HG03103 (cell line): ENCODE measurements around the gene OR10H4.
"Not testable (repeated sequence)": the region's sequence is repeated elsewhere in the genome, so short reads cannot be mapped to it uniquely, and the experiment has no call there.

Experiments
- ATAC-seq: cut with Tn5 transposase; IDR thresholded peaks from one replicate; pipeline ENCODE4 v1.9.1; 2021; ENCODE audit warnings: low read depth; ENCODE audit not compliant: unreplicated experiment

Gene OR10H4

GRCh38 chr19:15936950-15937349 is 11.9 kb upstream of the OR10H4 start:
- ATAC-seq = no peak

- ATAC-seq = no peak
These were observed 11.0 kb upstream of the OR10H4 start for GRCh38 chr19:15937771-15938170.

GRCh38 chr19:15944401-15944800 is 4.4 kb upstream of the OR10H4 start:
- ATAC-seq = no peak

GRCh38 chr19:15945301-15945700 is 3.5 kb upstream of the OR10H4 start:
- ATAC-seq = no peak

- no peak for ATAC-seq
These were observed 6.0 kb downstream of the OR10H4 start for GRCh38 chr19:15954820-15955219.

GRCh38 chr19:15962319-15962718 is 13.5 kb downstream of the OR10H4 start:
- ATAC-seq = no peak

GRCh38 chr19:15964231-15964630 is 15.4 kb downstream of the OR10H4 start:
- no peak for ATAC-seq

GRCh38 chr19:15971224-15971780 is 22.5 kb downstream of the OR10H4 start:
- no peak for ATAC-seq

- ATAC-seq = not testable (repeated sequence)
These were observed 23.2 kb downstream of the OR10H4 start for GRCh38 chr19:15972043-15972442.

- no peak for ATAC-seq
These were observed 26.0 kb downstream of the OR10H4 start for GRCh38 chr19:15974856-15975255.

- ATAC-seq = no peak
These were observed 28.3 kb downstream of the OR10H4 start for GRCh38 chr19:15976836-15977689.

GRCh38 chr19:15977690-15978089 is 28.9 kb downstream of the OR10H4 start:
- ATAC-seq = no peak

- ATAC-seq = no peak
These were observed 30.5 kb downstream of the OR10H4 start for GRCh38 chr19:15979293-15979692.

- ATAC-seq = not testable (repeated sequence)
These were observed 37.0 kb downstream of the OR10H4 start for GRCh38 chr19:15985831-15986230.

- no peak for ATAC-seq
These were observed 37.9 kb downstream of the OR10H4 start for GRCh38 chr19:15986701-15987100.

- ATAC-seq = no peak
These were observed 41.1 kb downstream of the OR10H4 start for GRCh38 chr19:15989889-15990288.

- ATAC-seq = no peak
These were observed 42.8 kb downstream of the OR10H4 start for GRCh38 chr19:15991602-15992001.

- no peak for ATAC-seq
These were observed 43.2 kb downstream of the OR10H4 start for GRCh38 chr19:15992014-15992413.

- ATAC-seq = no peak
These were observed 46.7 kb downstream of the OR10H4 start for GRCh38 chr19:15995536-15995935.

GRCh38 chr19:15998166-15998565 is 49.4 kb downstream of the OR10H4 start:
- ATAC-seq = no peak
